ENCODE results near the gene AKAP6. TPM values are rescaled to one million over a fixed set of nuclear protein-coding genes. Genes with fewer than 3 reads are reported as not detected.

AKAP6 gene
- total RNA-seq, 2 experiments from 2014 or later = 0.82 to 0.85 TPM

GRCh38 chr14:32434180-32434579 lies 105.1 kb downstream of the AKAP6 start:
- no peaks in the 10 kb centered on the region for H3K36me3 Mint-ChIP-seq
- no peaks in the 10 kb centered on the region for H3K9me3 Mint-ChIP-seq (ENCODE audit: low read depth)
- CTCF ChIA-PET = no interaction called here
- ATAC-seq = no peak
- H3K27ac Mint-ChIP-seq = no peak overlapping the region
- no peak for DNase-seq
- H3K4me3 Mint-ChIP-seq = no peak overlapping the region
- H3K27me3 Mint-ChIP-seq = no peaks in the 10 kb centered on the region
- peaks cover 6% of the 10 kb centered on the region for H3K4me1 Mint-ChIP-seq

- ATAC-seq (no peak), DNase-seq (no peak)
- Mint-ChIP-seq H3K27ac (no peak overlapping the region), H3K4me3 (no peak overlapping the region), H3K36me3 (no peaks in the 10 kb centered on the region), H3K27me3 (no peaks in the 10 kb centered on the region), H3K9me3 (ENCODE audit: low read depth) (peaks cover 4% of the 10 kb centered on the region), H3K4me1 (peaks cover 6% of the 10 kb centered on the region)
- CTCF ChIA-PET = no interaction called here
Observed at GRCh38 chr14:32434880-32435279, 105.8 kb downstream of the AKAP6 start.

GRCh38 chr14:32435411-32435810 lies 106.3 kb downstream of the AKAP6 start:
- no peak for ATAC-seq
- Mint-ChIP-seq H3K4me3 (no peak overlapping the region), H3K27me3 (no peaks in the 10 kb centered on the region), H3K27ac (no peak overlapping the region), H3K9me3 (ENCODE audit: low read depth) (peaks cover 4% of the 10 kb centered on the region), H3K4me1 (peaks cover 3% of the 10 kb centered on the region), H3K36me3 (no peaks in the 10 kb centered on the region)
- CTCF ChIA-PET = no interaction called here
- no peak for DNase-seq

- Mint-ChIP-seq H3K36me3 (no peaks in the 10 kb centered on the region), H3K27me3 (no peaks in the 10 kb centered on the region), H3K27ac (no peak overlapping the region), H3K9me3 (ENCODE audit: low read depth) (peaks cover 4% of the 10 kb centered on the region), H3K4me1 (peaks cover 3% of the 10 kb centered on the region), H3K4me3 (no peak overlapping the region)
- ATAC-seq (no peak), DNase-seq (no peak)
- CTCF ChIA-PET = no interaction called here
Observed at GRCh38 chr14:32436993-32437392, 107.9 kb downstream of the AKAP6 start.

- no peak for DNase-seq
- Mint-ChIP-seq H3K4me1 (peaks cover 3% of the 10 kb centered on the region), H3K27ac (no peak overlapping the region), H3K36me3 (no peaks in the 10 kb centered on the region), H3K9me3 (ENCODE audit: low read depth) (peaks cover 4% of the 10 kb centered on the region), H3K4me3 (no peak overlapping the region), H3K27me3 (no peaks in the 10 kb centered on the region)
- CTCF ChIA-PET = no interaction called here
- ATAC-seq = no peak
Observed at GRCh38 chr14:32438517-32438916, 109.4 kb downstream of the AKAP6 start.

GRCh38 chr14:32443890-32444661 lies 115.0 kb downstream of the AKAP6 start:
- no peak overlapping the region for H3K4me3 Mint-ChIP-seq
- H3K4me1 Mint-ChIP-seq = no peaks in the 10 kb centered on the region
- no peak overlapping the region for H3K27ac Mint-ChIP-seq
- ATAC-seq (no peak), DNase-seq (no peak)
- H3K27me3 Mint-ChIP-seq = no peaks in the 10 kb centered on the region
- H3K36me3 Mint-ChIP-seq = no peaks in the 10 kb centered on the region
- H3K9me3 Mint-ChIP-seq (ENCODE audit: low read depth) = peaks cover 4% of the 10 kb centered on the region
- CTCF ChIA-PET = no interaction called here

- DNase-seq (no peak), ATAC-seq (no peak)
Observed at GRCh38 chr14:32447371-32447770, 118.3 kb downstream of the AKAP6 start.

GRCh38 chr14:32449648-32450047 lies 120.5 kb downstream of the AKAP6 start:
- Mint-ChIP-seq H3K27ac (no peak overlapping the region), H3K9me3 (ENCODE audit: low read depth) (no peaks in the 10 kb centered on the region)

More at GRCh38 chr14:32447371-32447770, 118.3 kb downstream of the AKAP6 start:
- H3K27ac Mint-ChIP-seq = no peak overlapping the region
- no peak overlapping the region for H3K4me3 Mint-ChIP-seq
- no peaks in the 10 kb centered on the region for H3K9me3 Mint-ChIP-seq (ENCODE audit: low read depth)
- no peaks in the 10 kb centered on the region for H3K36me3 Mint-ChIP-seq
- H3K27me3 Mint-ChIP-seq = no peaks in the 10 kb centered on the region
- CTCF ChIA-PET = no interaction called here
- H3K4me1 Mint-ChIP-seq = no peaks in the 10 kb centered on the region

GRCh38 chr14:32450919-32451675 lies 122.0 kb downstream of the AKAP6 start:
- no peak for ATAC-seq
- H3K4me1 Mint-ChIP-seq = no peaks in the 10 kb centered on the region
- no peak overlapping the region for H3K4me3 Mint-ChIP-seq
- H3K27ac Mint-ChIP-seq = no peak overlapping the region
- H3K36me3 Mint-ChIP-seq = no peaks in the 10 kb centered on the region
- no peaks in the 10 kb centered on the region for H3K27me3 Mint-ChIP-seq
- CTCF ChIA-PET = no interaction called here
- no peak for DNase-seq
- H3K9me3 Mint-ChIP-seq (ENCODE audit: low read depth) = no peaks in the 10 kb centered on the region

More at GRCh38 chr14:32449648-32450047, 120.5 kb downstream of the AKAP6 start:
- no peak overlapping the region for H3K4me3 Mint-ChIP-seq
- CTCF ChIA-PET = no interaction called here
- H3K4me1 Mint-ChIP-seq = no peaks in the 10 kb centered on the region
- no peaks in the 10 kb centered on the region for H3K36me3 Mint-ChIP-seq
- DNase-seq = no peak
- no peak for ATAC-seq
- no peaks in the 10 kb centered on the region for H3K27me3 Mint-ChIP-seq

GRCh38 chr14:32453857-32454810 lies 125.0 kb downstream of the AKAP6 start:
- DNase-seq (no peak), ATAC-seq (no peak)
- Mint-ChIP-seq H3K4me1 (no peaks in the 10 kb centered on the region), H3K4me3 (no peak overlapping the region), H3K27ac (no peak overlapping the region), H3K36me3 (no peaks in the 10 kb centered on the region), H3K9me3 (ENCODE audit: low read depth) (no peaks in the 10 kb centered on the region), H3K27me3 (peaks cover 9% of the 10 kb centered on the region)
- CTCF ChIA-PET = no interaction called here

GRCh38 chr14:32457213-32457920 lies 128.3 kb downstream of the AKAP6 start:
- CTCF ChIA-PET = no interaction called here
- ATAC-seq (no peak), DNase-seq (no peak)
- Mint-ChIP-seq H3K4me3 (no peak overlapping the region), H3K4me1 (no peaks in the 10 kb centered on the region), H3K9me3 (ENCODE audit: low read depth) (no peaks in the 10 kb centered on the region), H3K27me3 (peaks cover 9% of the 10 kb centered on the region), H3K27ac (no peak overlapping the region), H3K36me3 (no peaks in the 10 kb centered on the region)

GRCh38 chr14:32458720-32459119 lies 129.6 kb downstream of the AKAP6 start:
- H3K4me3 Mint-ChIP-seq = no peak overlapping the region
- H3K27ac Mint-ChIP-seq = no peak overlapping the region
- H3K36me3 Mint-ChIP-seq = no peaks in the 10 kb centered on the region
- H3K9me3 Mint-ChIP-seq (ENCODE audit: low read depth) = peaks cover 3% of the 10 kb centered on the region
- H3K4me1 Mint-ChIP-seq = no peaks in the 10 kb centered on the region
- ATAC-seq (no peak), DNase-seq (no peak)
- CTCF ChIA-PET = no interaction called here
- H3K27me3 Mint-ChIP-seq = peaks cover 9% of the 10 kb centered on the region

GRCh38 chr14:32460267-32460666 lies 131.2 kb downstream of the AKAP6 start:
- Mint-ChIP-seq H3K4me3 (no peak overlapping the region), H3K9me3 (ENCODE audit: low read depth) (peaks cover 3% of the 10 kb centered on the region), H3K27me3 (peaks cover 11% of the 10 kb centered on the region), H3K36me3 (no peaks in the 10 kb centered on the region), H3K4me1 (no peaks in the 10 kb centered on the region), H3K27ac (no peak overlapping the region)
- ATAC-seq (no peak), DNase-seq (no peak)
- CTCF ChIA-PET = no interaction called here

Measured in activated CD8-positive, alpha-beta memory T cell treated with anti-CD3 and anti-CD28 coated beads, Interleukin-2, amount 10 ng/mL, durations not matched to agents 7 days and 5 days (primary cell).